CD4-positive, alpha-beta T cell treated with Interleukin-12 subunit alpha and Interleukin-12 subunit beta, for 1 hour (primary cell): Measurements from ENCODE around the gene UBN1.
"Not testable (repeated sequence)": the region's sequence is repeated elsewhere in the genome, so short reads cannot be mapped to it uniquely, and the experiment has no call there.

Experiments used
- DNase-seq: peaks from one replicate; pipeline ENCODE4 v3.0.0-alpha.2; 2020

UBN1 gene

GRCh38 chr16:4909825-4910224, 62.5 kb downstream of the UBN1 start:
- no peak for DNase-seq

- no peak for DNase-seq
Measured at GRCh38 chr16:4910828-4911227, 63.5 kb downstream of the UBN1 start.

GRCh38 chr16:4911970-4912386, 64.7 kb downstream of the UBN1 start:
- no peak for DNase-seq

GRCh38 chr16:4913130-4913773, 66.0 kb downstream of the UBN1 start:
- DNase-seq = no peak

- no peak for DNase-seq
Measured at GRCh38 chr16:4913774-4914525, 66.7 kb downstream of the UBN1 start.

GRCh38 chr16:4914528-4915225, 67.4 kb downstream of the UBN1 start:
- no peak for DNase-seq

GRCh38 chr16:4915226-4915761, 68.0 kb downstream of the UBN1 start:
- DNase-seq = no peak

GRCh38 chr16:4917117-4917516, 69.8 kb downstream of the UBN1 start:
- DNase-seq = no peak

GRCh38 chr16:4918781-4919251, 71.5 kb downstream of the UBN1 start:
- no peak for DNase-seq

- no peak for DNase-seq
Measured at GRCh38 chr16:4920826-4921225, 73.5 kb downstream of the UBN1 start.

- DNase-seq = no peak
Measured at GRCh38 chr16:4922721-4923342, 75.6 kb downstream of the UBN1 start.

GRCh38 chr16:4923853-4924252, 76.6 kb downstream of the UBN1 start:
- DNase-seq = no peak

GRCh38 chr16:4924593-4925292, 77.5 kb downstream of the UBN1 start:
- DNase-seq = no peak

- no peak for DNase-seq
Measured at GRCh38 chr16:4925293-4925607, 78.0 kb downstream of the UBN1 start.

- DNase-seq = no peak
Measured at GRCh38 chr16:4925791-4926190, 78.5 kb downstream of the UBN1 start.

- DNase-seq = no peak
Measured at GRCh38 chr16:4926928-4927327, 79.6 kb downstream of the UBN1 start.

GRCh38 chr16:4927661-4928060, 80.4 kb downstream of the UBN1 start:
- no peak for DNase-seq

- DNase-seq = no peak
Measured at GRCh38 chr16:4928227-4928626, 80.9 kb downstream of the UBN1 start.

GRCh38 chr16:4929619-4930018, 82.3 kb downstream of the UBN1 start:
- DNase-seq = not testable (repeated sequence)

GRCh38 chr16:4931381-4931780, 84.1 kb downstream of the UBN1 start:
- no peak for DNase-seq
